NCI-H226 (cell line): Measurements from ENCODE around the gene SYNM.

Experiments
- DNase-seq: peaks from one replicate; pipeline ENCODE4 v3.0.0-alpha.2; 2015

Gene SYNM

GRCh38 chr15:99123713-99124451 lies 19.0 kb downstream of the SYNM start:
- DNase-seq = peak; percentile 89

GRCh38 chr15:99124641-99125040 lies 19.8 kb downstream of the SYNM start:
- no peak for DNase-seq

- DNase-seq = no peak
Observed at GRCh38 chr15:99125061-99125891, 20.4 kb downstream of the SYNM start.

GRCh38 chr15:99126131-99126588 lies 21.3 kb downstream of the SYNM start:
- no peak for DNase-seq

GRCh38 chr15:99126930-99127329 lies 22.1 kb downstream of the SYNM start:
- no peak for DNase-seq

- no peak for DNase-seq
Observed at GRCh38 chr15:99127773-99128172, 22.9 kb downstream of the SYNM start.

GRCh38 chr15:99128411-99128810 lies 23.5 kb downstream of the SYNM start:
- DNase-seq = no peak

- DNase-seq = no peak
Observed at GRCh38 chr15:99129644-99130043, 24.8 kb downstream of the SYNM start.

GRCh38 chr15:99130314-99130713 lies 25.4 kb downstream of the SYNM start:
- DNase-seq = no peak

GRCh38 chr15:99130765-99131440 lies 26.0 kb downstream of the SYNM start:
- DNase-seq = no peak

- DNase-seq = no peak
Observed at GRCh38 chr15:99131441-99132023, 26.7 kb downstream of the SYNM start.

GRCh38 chr15:99132122-99132521 lies 27.2 kb downstream of the SYNM start:
- DNase-seq = no peak

- no peak for DNase-seq
Observed at GRCh38 chr15:99132634-99133287, 27.9 kb downstream of the SYNM start.

- DNase-seq = no peak
Observed at GRCh38 chr15:99134317-99134821, 29.5 kb downstream of the SYNM start.

GRCh38 chr15:99135194-99135593 lies 30.3 kb downstream of the SYNM start:
- no peak for DNase-seq

GRCh38 chr15:99137111-99137546 lies 32.2 kb downstream of the SYNM start:
- no peak for DNase-seq

- DNase-seq = no peak
Observed at GRCh38 chr15:99137877-99138276, 33.0 kb downstream of the SYNM start.

GRCh38 chr15:99138491-99138982 lies 33.7 kb downstream of the SYNM start:
- no peak for DNase-seq

- no peak for DNase-seq
Observed at GRCh38 chr15:99139276-99139675, 34.4 kb downstream of the SYNM start.

- no peak for DNase-seq
Observed at GRCh38 chr15:99140590-99140989, 35.7 kb downstream of the SYNM start.

GRCh38 chr15:99141943-99142342 lies 37.1 kb downstream of the SYNM start:
- DNase-seq = no peak

- DNase-seq = no peak
Observed at GRCh38 chr15:99142562-99142961, 37.7 kb downstream of the SYNM start.
